ENCODE data around the gene CPLANE2.

CPLANE2 gene

GRCh38 chr1:16256478-16256877 lies 19.5 kb upstream of the CPLANE2 start:
- H3K27ac ChIP-seq: no peak overlapping the region
- DNase-seq (ENCODE audit: low spot score): peak; percentile 16
- no peak for TF ChIP-seq CTCF (IDR thresholded peaks at IDR 0.05)

DNA sequence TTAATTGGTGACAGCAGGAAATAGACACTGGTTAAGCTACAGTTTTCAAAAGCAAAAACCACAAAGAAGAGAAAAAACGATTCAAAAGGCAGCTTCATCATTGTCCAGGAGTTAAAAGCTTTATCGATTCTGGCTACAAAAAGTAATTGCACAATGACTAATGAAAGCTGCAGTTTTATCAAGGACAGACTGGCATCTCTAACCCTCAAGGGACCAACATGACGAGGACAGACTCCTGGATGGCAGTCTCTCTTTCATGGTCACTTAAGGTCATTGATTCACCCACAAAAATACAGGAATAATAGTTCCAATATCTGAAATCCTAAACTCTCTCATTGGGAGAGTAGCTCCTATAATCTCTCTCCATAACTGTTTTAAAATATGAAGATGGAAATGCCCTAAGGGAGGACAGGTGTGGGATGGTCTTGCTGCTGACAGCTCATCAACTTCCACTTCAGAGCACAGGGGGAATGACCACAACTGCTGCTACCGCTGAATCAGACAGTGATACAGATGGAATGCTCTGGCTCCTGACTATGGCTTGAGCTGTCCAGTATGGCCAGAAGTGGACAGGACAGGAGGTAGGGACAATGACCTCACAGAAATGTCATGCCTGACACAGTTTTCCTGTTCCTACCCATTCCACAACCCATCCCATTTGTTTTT lies 17.4 kb upstream of the CPLANE2 start:
- H3K4me3 ChIP-seq: no peak overlapping the region
- TF ChIP-seq CTCF (IDR thresholded peaks at IDR 0.05): no peak
- DNase-seq (ENCODE audit: low spot score): peak; percentile 55
- H3K27ac ChIP-seq: peak overlapping the region in 1 of 2 donors; percentile 54

More at GRCh38 chr1:16256478-16256877, 19.5 kb upstream of the CPLANE2 start:
- no peak overlapping the region for H3K4me3 ChIP-seq

DNA sequence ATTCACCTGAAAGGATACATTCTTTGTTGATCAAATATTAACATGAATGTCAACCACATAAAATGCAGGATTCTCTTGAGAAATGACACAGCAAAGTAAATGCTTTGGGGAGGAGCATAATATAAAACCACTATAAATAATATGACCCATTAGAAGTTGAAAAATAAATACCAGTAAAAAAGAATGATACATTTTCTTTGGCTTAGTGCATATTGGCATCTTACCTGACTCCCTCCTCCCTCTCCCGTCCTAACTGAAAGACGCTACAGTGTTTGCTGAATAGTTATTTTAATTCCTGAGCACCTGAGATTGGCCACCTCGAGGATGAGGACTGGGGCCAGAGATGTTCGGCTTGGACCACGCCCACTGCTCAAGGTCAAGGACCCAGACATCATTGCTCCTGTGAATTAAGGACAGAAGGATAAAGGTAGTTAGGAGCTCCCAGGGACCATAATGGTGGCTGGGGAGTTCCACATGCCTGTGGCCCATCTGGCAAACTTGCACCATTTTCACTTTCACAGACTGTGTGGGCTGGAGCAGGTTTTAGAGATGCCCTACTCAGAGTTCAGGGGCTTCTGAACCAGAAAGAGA lies 16.4 kb upstream of the CPLANE2 start:
- no peak for TF ChIP-seq CTCF (IDR thresholded peaks at IDR 0.05)
- Histone ChIP-seq H3K27ac (peak overlapping the region in 1 of 2 donors; percentile 54), H3K4me3 (no peak overlapping the region)
- peak; percentile 33 for DNase-seq (ENCODE audit: low spot score)

- Histone ChIP-seq H3K4me3 (no peak overlapping the region), H3K27ac (peak overlapping the region in 1 of 2 donors; percentile 54)
- DNase-seq (ENCODE audit: low spot score): no peak
- TF ChIP-seq CTCF (IDR thresholded peaks at IDR 0.05): no peak
Measured at GRCh38 chr1:16252912-16253311, 15.9 kb upstream of the CPLANE2 start.

GRCh38 chr1:16251381-16251780 lies 14.4 kb upstream of the CPLANE2 start:
- Histone ChIP-seq H3K4me3 (peak overlapping the region; percentile 27), H3K27ac (peak overlapping the region; percentile 69 to 97)
- no peak for DNase-seq (ENCODE audit: low spot score)
- no peak for TF ChIP-seq CTCF (IDR thresholded peaks at IDR 0.05)

- peak overlapping the region; percentile 69 to 97 for H3K27ac ChIP-seq
- TF ChIP-seq CTCF (IDR thresholded peaks at IDR 0.05): no peak
- DNase-seq (ENCODE audit: low spot score): no peak
Measured at GRCh38 chr1:16250524-16251251, 13.7 kb upstream of the CPLANE2 start.

More at GRCh38 chr1:16250524-16251251, 13.7 kb upstream of the CPLANE2 start:
- H3K4me3 ChIP-seq: peak overlapping the region; percentile 27

Data from coronary artery (tissue), 2 donors.